ENCODE data around the gene ADAMTS17.

- TF ChIP-seq CTCF (IDR thresholded peaks at IDR 0.05; ENCODE audit: poor library complexity) (no peak), EZH2phosphoT487 (IDR thresholded peaks at IDR 0.05; ENCODE audit: low read depth, severe bottlenecking, unreplicated experiment) (no peak), EZH2 (IDR thresholded peaks at IDR 0.05; ENCODE audit: borderline replicate concordance) (no peak)
Observed at GRCh38 chr15:100338247-100338646, 3.5 kb downstream of the ADAMTS17 start.

All from hepatocyte (in vitro differentiated cells).